D341Med (cell line): ENCODE measurements around the gene STX7.

Source experiments
- DNase-seq: peaks from one replicate; pipeline ENCODE4 v3.0.0; 2012; ENCODE audit warnings: low spot score

Gene STX7

DNA sequence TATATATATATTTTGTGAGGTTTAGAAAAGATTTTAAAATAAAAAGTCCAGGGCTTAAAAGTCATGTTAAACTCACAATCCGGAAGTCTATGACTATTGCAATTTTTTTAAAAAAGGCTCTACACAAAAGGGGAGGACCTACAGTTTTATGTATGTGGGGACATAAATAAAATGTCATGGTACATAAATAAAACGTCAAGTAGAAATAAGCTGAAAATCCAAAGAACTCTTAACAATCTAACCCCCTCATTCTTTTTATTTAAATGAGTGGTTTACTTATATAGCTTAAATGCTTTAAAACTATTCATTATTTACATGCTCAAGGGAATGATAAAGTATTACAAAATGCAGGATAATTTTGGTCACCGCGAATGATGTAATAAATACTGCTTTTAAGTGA lies 36.2 kb downstream of the STX7 start:
- no peak for DNase-seq

DNA sequence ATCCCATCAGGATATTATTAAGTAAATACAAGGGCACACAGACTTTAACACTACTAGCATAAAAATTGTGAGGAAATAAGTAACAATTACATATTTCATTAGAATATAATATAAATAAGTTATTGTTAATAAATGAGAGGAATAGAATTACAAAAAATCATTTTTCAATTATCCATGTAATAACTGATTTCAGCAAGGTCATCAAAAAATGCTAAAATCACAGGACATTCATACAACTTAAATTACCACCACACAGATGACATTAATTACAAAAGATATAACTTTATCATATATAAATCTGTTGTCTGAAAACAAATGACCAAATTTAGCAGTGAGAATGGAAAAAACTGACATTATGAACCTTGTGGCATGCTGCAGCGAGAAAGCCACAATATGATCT lies 37.0 kb downstream of the STX7 start:
- DNase-seq: no peak

DNA sequence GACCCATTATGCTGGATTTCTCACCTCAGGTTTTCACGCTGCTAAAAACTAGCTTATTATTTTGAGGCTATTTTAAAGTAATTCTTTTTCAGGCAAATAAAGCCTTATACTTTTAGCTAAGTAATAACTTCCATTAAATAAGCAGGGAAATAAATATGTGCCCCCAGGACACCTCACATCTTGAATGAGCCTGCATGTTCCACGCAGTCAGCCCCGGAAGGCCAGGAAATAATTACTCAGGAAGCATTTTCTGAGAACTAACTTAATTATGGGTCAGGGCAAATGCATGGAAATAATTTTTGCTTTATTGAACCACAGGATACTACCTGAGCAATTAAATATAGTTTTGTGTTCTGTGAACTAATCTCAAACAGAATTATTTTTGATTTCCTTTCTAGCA lies 41.1 kb downstream of the STX7 start:
- DNase-seq: no peak

DNA sequence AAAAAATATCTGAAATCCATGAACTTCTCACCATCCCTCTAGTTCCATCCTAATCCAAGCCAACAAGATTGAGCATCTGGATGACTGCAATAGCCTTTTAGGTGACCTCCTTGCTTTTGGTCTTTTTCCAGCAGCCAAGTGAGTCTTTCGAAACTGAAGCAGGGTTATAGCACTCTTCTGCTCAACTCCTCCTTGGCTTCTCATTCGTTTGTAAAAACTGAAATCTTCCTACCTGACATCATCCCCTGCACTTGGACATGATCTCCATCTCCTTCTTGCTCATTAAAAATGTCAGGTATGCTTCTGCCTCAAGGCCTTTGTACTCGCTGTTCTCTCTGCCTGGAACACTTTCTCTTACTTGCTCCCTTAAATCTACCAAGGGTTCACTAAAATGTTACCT lies 46.0 kb downstream of the STX7 start:
- no peak for DNase-seq

DNA sequence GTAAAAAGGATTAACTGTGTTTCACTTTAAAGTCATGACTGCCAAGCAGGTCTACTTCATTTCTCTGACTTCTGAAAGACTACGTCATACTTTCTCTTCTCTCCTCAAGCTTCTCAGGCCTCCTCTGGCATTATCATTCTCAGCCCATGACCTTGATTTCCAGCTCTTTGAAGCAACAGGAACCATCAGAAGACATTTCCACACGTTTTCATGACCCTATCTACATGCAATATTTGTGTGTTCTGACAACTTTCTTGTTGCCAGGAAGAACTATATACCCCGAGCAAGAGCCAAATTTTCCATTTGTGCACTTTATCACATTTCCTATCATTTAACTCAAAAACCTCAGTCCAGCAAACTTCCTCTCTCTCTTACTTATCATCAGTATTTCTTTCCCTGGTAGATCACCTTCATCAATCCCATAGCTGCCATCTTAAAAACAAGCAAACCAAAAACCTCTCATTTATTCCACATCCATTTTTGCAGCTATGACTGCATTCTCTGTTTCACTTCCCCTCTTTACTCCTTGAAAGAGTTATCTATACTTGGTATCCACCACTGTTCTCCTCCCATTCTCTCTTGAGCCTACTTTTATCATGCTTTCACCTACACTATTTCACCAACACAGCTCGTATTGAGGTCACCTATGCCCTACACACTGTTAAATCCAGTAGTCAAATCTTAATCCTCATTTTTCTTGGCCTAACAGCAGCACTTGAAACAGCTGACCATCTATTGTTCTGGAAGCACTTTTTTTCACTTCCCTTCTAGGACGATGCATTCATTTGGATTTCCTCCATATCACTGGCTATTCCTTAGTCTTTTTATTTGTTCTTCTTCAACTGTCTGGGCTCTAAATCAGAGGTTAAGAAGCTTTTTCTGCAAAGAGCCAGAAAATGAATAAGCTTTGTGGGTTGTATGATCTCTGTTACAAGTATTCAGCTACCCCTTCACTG lies 47.1 kb downstream of the STX7 start:
- DNase-seq: no peak

DNA sequence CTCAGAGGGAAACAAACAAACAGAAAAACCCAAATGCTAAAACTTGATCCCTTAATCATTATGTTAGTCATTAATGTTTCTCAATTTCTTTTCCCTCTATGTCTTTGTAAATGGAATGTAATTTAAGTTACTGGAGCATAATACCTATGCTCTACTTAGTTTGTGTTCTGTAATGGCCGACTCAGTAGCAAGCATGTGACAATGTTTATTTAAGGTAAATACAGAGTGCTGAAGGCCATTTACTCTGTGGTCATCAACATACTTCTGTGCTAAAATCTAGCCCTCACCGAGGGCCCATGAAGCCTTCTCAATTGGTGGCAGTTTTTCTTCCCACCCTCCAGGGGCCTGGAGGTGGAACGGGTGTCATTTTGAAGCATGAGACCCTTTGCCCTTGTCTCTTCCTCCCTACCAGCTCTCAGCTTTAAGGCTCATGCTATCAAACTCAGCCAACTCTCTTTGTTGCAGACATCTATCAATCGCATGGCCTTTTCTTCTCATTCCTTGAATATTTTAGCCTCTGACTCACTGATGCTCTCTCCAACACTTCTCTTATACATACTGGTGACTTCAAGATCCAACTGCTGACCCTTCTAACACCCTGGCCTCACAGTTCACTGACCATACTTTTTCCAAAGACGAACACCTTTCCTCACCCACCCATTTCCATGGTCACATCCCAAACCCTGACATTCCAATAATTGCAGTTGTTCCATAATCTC lies 48.2 kb downstream of the STX7 start:
- no peak for DNase-seq

DNA sequence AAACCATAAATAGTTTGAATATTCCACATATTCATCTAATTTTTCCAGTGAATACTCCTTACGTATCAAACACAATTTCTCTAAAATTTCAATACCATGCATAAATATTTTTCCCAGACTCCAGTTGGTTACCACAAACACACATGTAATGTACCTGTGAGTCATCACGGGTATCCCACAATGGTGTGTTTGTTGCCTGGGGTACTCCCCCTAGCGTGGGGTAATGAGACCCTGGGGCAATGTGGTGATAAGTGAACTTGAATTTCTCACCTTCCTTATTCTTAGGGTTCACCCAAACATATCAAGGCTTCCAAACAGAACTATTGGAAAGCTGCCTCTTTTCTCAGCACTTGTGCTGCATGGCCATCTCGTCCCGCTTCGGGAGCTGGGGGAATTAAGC lies 51.0 kb downstream of the STX7 start:
- DNase-seq: no peak

DNA sequence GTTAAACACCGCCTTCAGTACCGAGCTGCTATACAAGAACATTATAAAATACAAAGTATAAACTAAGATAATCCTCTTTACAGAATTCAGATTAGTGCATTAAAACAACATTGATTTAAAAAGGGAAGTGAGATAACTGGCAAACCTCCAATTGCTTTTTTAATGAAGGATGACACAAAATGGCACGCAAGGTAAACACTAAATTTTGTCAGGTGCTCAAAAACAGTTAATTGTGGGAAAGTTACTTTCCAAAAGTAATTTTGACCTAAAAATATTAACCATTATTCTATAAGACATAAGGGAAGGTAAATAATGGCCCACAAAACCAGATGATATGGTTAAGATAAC lies 53.3 kb downstream of the STX7 start:
- no peak for DNase-seq

DNA sequence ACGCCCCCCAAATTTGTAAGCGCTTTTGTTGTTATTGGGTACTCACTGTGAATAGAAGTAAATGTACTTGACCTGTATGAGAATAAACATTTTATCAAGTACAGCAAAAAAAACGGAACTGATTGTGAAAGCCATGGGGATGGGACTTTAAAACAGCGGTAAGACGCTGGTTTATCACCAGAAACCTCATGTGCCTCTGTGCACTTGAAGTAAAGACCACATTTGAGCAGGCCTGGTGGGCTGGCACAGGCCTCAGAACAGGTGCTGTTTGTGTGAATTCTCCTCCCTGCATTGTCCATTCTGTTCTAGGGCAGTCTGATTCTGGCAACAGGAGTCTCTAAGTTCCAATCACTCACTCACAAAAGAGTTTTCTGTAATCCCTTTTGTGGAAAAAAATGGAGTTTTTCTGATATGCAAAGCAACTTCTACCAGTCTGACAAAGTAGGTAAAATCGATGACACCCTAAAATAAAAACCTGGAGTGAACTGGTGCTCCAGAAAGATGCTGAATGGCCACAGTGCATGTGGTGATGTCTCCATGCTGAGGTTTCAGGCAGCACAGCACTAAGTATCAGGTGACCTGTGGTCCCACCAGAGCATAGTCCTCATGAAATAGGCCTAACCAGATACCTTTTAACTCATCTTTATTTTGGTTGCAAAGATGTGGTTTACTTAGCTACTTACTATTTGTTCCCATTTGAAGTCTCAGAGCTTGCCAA lies 53.9 kb downstream of the STX7 start:
- DNase-seq: no peak

DNA sequence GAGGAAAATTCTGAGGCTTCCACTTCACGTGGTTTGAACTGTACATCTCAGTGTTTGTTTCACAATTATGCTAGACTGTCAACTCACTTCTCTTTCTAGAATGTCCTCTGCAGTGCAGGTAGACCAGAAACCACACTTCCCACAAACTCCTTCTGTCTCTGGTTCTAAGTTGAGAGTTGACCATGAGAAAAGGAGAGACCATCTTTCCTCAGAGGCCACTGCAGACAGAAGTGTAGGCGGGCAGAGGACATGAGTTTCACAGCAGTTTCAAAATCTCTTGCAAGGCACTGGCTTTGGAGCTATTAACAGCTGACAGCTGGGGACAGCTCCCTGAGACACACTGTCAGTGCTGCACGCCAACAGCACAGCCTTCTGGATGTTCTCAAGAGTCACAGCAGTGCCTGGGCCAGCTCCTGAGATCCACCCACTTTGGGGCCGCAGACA lies 56.2 kb downstream of the STX7 start:
- DNase-seq: no peak

DNA sequence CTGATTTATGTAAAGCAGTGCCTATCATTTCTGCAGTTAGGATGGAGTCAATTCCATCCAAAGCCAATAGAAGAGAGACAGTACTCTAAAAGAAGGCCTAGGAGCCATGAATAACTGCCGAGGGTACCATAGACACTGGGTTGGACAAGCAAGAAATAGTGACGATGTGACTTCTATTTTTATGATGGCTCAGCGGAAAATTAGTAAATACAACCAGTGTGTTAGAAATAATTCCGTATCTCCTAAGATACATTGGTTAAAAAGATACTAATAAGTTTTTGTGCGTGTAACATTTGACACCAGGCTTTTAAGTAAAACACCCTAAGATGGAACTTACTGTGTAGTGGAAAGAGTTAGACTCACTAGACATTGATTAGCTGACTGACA lies 66.1 kb downstream of the STX7 start:
- no peak for DNase-seq

DNA sequence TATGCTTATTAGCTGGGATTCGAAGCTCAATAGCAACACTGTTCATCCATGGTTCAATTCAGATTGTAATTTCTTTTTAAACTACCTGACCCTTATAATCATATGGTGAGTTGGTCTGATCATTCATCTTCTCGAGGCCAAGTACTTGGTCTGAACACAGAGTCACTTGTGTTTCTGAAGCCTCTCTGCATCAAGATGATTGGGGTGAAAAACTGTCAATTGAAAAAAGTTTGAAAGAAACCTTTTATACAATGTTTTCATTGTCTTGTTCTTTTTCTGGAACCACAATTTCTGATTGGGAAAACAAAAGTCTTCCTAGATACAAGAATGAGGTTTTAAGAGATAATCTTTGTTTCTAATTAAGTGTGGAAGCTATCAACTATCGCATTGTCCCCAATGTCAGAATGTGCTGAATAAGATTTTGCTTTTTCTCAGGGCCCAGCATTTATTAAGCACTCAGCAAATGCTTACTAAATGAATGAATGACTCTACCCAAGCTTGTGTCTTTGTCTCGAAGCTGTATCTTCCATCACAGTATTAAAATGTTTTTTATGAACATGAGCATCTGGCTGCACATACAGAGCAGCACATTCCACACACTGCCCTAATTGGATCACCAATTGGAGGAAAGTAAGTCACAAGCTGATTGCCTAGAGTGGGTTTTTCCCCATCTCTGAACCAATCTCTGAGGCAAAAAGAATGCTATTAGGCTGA lies 66.6 kb downstream of the STX7 start:
- no peak for DNase-seq

DNA sequence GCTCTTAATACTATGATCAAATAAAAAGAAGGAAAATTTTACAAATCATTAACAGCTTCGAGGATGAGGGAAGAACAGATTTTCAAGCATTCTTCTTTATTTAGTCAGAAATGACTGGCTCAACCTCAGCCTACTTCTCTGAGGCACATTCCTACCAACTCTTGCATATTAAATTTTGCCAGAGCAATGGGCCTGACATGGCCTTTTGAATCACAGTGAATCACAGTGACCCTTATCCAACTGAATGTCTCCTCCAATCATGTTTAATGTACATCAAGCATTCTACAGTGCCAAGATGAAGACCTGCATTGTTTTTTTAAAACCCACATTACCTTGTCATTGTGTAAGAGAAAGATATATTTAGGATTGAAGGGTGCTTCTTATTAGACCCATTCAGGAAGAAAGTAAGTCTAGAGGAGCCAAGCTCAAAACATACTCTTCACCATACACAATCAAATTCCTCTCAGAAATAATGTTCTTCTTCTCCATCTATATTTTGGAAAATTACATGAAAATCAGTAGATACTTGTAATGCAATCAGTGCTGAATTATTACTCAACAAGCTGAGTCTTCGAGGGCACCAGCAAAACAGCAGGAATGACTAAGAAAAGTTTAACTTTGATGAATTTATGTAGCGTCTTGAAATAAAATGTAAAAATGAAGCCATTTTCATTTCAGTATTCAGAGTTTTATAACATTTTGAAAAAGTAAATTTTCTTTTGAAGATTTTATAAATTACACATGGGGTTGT lies 67.5 kb downstream of the STX7 start:
- DNase-seq: no peak

DNA sequence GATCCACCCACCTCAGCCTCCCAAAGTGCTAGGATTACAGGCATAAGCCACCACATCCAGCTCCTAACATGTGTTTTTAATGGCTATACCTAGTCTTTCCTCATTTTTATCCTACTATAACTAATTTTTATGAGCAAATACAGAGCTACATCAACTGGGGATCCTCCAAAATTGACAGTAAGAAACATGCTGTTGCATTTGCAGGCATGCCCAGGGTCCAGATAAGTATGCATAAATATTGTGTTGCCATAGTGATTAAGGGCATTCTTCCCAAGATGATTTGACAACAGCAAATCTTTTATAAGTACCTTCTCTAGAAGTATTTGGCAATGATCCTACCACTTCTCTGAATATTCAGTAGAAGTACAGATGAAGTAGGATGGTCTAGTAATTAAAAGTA lies 69.7 kb downstream of the STX7 start:
- DNase-seq: no peak

DNA sequence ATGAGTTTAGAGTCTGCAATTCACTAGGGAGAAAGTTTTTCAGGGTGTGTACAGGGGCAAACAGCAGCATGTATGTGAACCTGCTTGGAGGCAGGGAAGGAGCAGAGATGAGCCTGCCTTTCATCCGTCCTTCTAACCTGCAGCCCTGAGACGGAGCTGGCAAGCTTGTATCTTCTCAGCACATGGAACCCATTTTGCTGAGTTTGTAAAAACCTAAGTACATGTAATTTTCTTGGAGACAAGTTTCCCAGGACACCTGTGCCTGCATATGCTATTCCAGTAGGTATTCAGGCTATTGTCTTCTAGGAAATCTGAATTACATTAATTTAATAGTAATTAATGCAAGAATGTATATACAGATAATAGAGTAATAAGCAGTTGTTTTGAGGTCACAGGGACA lies 82.8 kb downstream of the STX7 start:
- no peak for DNase-seq

DNA sequence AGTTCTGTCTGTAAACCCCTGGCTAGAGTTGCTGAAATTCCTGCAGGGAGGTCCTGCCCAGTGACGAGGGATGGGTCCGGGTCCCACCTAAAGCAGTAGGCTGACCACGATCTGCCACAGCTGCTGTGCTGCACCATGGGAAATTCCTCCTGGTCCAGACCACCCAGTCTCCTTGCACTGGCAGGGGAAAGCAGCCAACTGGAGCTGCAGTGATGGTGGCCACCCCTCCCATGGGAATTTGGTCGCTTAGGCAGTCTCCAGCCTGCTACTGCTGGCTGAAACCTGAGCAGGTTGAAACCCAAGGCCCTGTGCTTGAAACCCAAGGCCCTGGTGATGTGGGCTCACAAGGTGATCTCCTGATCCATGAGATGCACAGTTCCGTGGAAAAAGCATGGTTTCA lies 87.7 kb downstream of the STX7 start:
- no peak for DNase-seq

DNA sequence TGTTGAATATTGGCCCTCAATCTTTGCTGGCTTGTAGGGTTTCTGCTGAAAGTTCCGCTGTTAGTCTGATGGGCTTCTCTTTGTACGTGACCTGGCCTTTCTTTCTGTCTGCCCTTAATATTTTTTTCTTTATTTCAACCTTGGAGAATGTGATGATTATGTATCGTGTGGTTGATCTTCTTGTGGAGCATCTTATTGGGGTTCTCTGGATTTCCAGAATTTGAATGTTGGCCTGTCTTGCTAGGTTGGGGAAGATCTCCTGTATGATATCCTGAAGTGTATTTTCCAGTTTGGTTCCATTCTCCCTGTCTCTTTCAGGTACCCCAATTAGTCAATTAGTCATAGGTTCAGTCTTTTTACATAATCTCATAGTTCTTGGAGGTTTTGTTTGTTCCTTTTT lies 89.1 kb downstream of the STX7 start:
- no peak for DNase-seq

DNA sequence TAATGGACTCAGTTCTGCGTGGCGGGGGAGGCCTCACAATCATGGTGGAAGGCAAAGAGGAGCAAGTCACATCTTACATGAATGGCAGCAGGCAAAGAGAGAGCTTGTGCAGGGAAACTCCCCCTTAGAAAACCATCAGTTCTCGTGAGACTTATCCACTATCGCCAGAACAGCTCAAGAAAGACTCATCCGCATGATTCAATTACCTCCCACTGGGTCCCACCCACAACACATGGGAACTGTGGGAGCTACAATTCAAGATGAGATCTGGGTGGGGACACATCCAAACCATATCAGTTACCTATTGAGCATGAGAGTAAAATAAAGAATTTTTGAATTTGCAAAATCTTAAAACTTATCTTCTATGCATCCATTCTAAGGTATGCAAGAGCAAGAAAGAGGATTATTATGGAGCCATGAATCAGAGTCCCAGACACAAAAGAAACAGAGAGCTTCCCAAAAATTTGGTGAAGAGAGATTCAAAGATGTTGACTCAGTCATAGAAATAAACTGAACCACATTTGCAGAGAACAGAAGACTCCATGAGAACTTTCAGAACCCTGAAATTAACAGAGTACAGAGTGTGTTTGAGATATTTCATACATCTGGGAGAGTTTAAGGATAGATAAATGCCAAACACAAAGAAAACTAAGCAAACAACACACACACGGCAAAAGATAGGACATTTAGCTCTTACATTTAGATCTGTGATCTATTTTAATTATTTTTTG lies 94.5 kb downstream of the STX7 start:
- DNase-seq: no peak

DNA sequence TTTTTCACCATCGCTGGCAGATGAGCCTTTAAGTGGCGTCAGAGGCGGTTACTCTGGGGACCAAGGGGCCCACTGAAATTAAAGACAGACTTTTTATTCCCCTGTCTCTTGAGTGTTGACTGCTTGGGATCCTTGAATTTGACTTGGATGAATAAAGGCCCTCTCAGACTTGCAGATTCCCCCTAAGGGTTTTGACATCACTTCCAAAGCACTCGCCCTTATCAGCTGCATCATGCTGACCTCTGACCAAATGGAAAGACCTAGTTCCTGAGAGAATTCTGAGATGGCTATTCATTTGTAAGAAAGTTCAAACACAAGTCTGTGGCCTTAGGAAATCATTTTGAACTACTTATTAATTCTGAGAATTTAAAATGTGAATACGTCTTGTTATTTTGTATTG lies 98.2 kb downstream of the STX7 start:
- DNase-seq: no peak

DNA sequence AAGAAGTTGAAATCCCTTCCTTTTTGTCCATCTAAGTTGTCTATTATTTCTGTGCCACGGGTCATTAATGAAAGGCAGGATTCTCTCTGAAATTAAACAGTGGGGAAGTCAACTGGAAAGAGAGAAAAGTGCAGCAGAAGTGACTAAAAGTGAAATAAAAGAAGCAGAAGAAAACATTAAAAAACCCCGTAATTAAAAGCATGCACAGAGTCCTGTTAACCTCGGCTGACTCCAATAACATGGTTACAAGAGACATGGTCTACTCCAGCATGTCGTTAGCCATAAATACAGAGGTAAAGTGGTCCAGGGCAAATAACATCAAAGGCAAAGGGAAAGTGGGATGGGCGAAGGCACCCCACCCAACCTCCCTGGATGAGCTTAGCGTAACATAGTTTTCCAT lies 98.6 kb downstream of the STX7 start:
- no peak for DNase-seq

DNA sequence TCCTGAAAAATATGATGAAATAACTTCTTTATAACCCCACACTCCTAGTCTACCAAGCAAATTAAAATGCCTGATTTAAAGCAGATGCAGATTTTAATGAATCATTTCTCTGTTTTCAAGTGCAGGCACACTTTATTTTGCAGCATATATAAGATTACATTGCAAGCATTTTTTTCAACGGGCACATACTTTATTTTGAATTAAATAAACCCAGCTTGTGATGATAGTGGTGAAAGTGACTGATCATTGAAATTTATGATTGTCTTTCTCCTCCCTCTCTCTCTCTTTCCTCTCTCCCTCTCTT lies 99.5 kb downstream of the STX7 start:
- DNase-seq: no peak
